Liver (tissue), 9 donors: ENCODE measurements around the gene SKAP1. TPM values are rescaled to one million over a fixed set of nuclear protein-coding genes. Genes with fewer than 3 reads are reported as not detected.

ENCODE experiments used
- DNase-seq: peaks from one replicate; pipeline ENCODE4 v3.0.0-alpha.2; 2017; ENCODE audit warnings: low spot score
- H3K27ac ChIP-seq, 2 donors: one replicate each; pipeline ENCODE4 v1.7.0; 2013; ENCODE audit warnings: inconsistent platforms in 2 of 2, low read length in 2 of 2, control low read depth in 1 of 2, low read depth in 1 of 2, mild to moderate bottlenecking in 1 of 2
- H3K27me3 ChIP-seq, 4 donors: one replicate each; pipeline versions ENCODE4 v1.6.1 to v1.7.0; 2013; ENCODE audit warnings: low read length in 3 of 4, inconsistent platforms in 1 of 4, mild to moderate bottlenecking in 1 of 4, moderate library complexity in 1 of 4; ENCODE audit not compliant: control insufficient read depth in 4 of 4, insufficient read depth in 4 of 4
- H3K36me3 ChIP-seq, 4 donors: one replicate each; pipeline versions ENCODE4 v1.6.1 to v1.7.0; 2013; ENCODE audit warnings: low read length in 3 of 4, mild to moderate bottlenecking in 3 of 4, low read depth in 1 of 4, moderate library complexity in 1 of 4; ENCODE audit not compliant: control insufficient read depth in 4 of 4, insufficient read depth in 3 of 4
- H3K4me1 ChIP-seq, 4 donors: one replicate each; pipeline versions ENCODE4 v1.6.1 to v1.7.0; 2013; ENCODE audit warnings: low read length in 3 of 4, mild to moderate bottlenecking in 3 of 4, moderate library complexity in 1 of 4; ENCODE audit not compliant: control insufficient read depth in 4 of 4, insufficient read depth in 4 of 4
- H3K4me3 ChIP-seq, 3 donors: one replicate each; pipeline versions ENCODE4 v1.6.1 to v1.7.0; 2013; ENCODE audit warnings: low read length in 3 of 3, control low read depth in 1 of 3, low read depth in 1 of 3, mild to moderate bottlenecking in 1 of 3
- H3K9ac ChIP-seq, 2 donors: one replicate each; pipeline ENCODE4 v1.7.0; 2013; ENCODE audit warnings: low read length in 2 of 2, mild to moderate bottlenecking in 2 of 2, moderate library complexity in 2 of 2, control low read depth in 1 of 2, low read depth in 1 of 2
- H3K9me3 ChIP-seq, 4 donors: one replicate each; pipeline versions ENCODE4 v1.6.1 to v1.7.0; 2013; ENCODE audit warnings: low read length in 3 of 4; ENCODE audit not compliant: control insufficient read depth in 4 of 4
- CTCF ChIP-seq: fragments of 150-350 bp; IDR thresholded peaks from 2 replicates; pipeline ENCODE4 v1.5.1; 2017; ENCODE audit warnings: improper control_type of control experiment, low read depth, low read length; ENCODE audit not compliant: missing input control
- EGR1 ChIP-seq, 2 donors: IDR thresholded peaks; 2 replicates each; pipeline ENCODE4 v1.6.1; 2016 to 2018; ENCODE audit warnings: antibody characterized with exemption in 2 of 2, low read depth in 2 of 2
- FOXA1 ChIP-seq: IDR thresholded peaks from 2 replicates; pipeline ENCODE4 v1.6.1; 2016; ENCODE audit warnings: antibody characterized with exemption
- FOXA2 ChIP-seq: IDR thresholded peaks from 2 replicates; pipeline ENCODE4 v1.6.1; 2016; ENCODE audit warnings: antibody characterized with exemption
- GABPA ChIP-seq, 2 donors: IDR thresholded peaks in 1 of 2; conservative IDR thresholded peaks in 1 of 2; 2 replicates each; pipeline ENCODE4 v1.6.1; 2016; ENCODE audit warnings: antibody characterized with exemption in 2 of 2, mild to moderate bottlenecking in 1 of 2, moderate library complexity in 1 of 2
- HNF4G ChIP-seq: IDR thresholded peaks from 2 replicates; pipeline ENCODE4 v1.6.1; 2016; ENCODE audit warnings: antibody characterized with exemption
- NR2F2 ChIP-seq: IDR thresholded peaks from 2 replicates; pipeline ENCODE4 v1.6.1; 2016; ENCODE audit warnings: antibody characterized with exemption
- RAD21 ChIP-seq, 2 donors: IDR thresholded peaks; 2 replicates each; pipeline ENCODE4 v1.6.1; 2016; ENCODE audit warnings: antibody characterized with exemption in 2 of 2, mild to moderate bottlenecking in 2 of 2
- SP1 ChIP-seq: IDR thresholded peaks from 2 replicates; pipeline ENCODE4 v1.6.1; 2018; ENCODE audit warnings: antibody characterized with exemption, mild to moderate bottlenecking
- YY1 ChIP-seq: IDR thresholded peaks from 2 replicates; pipeline ENCODE4 v1.6.1; 2016; ENCODE audit warnings: antibody characterized with exemption, mild to moderate bottlenecking
- WGBS: extraction: QIAGEN DNeasy Blood & Tissue Kit; methylation state at CpG from one replicate; pipeline ENCODE4 v1.1.7; 2013; 5-methylcytosine and 5-hydroxymethylcytosine counted together
- polyA plus RNA-seq, 2 donors: library from polyadenylated mRNA; stranded (reverse) in 1 of 2; unstranded in 1 of 2; fragments of 200-250 nt in 1 of 2; fragments of >200 nt in 1 of 2; fragmentation: Nextera tagmentation in 1 of 2; extraction: Ambion mirVana in 1 of 2; gene quantifications; one replicate each; pipeline versions ENCODE4 v1.2.1 to v1.2.3, GENCODE V29; 2013 to 2015
- total RNA-seq, 2 donors: library from RNA; depleted of rRNA; stranded (reverse); fragments of >200 nt; gene quantifications; one replicate each; pipeline ENCODE4 v1.2.3, GENCODE V29; 2014
- TF ChIP-seq, protein P1 (sequence below): IDR thresholded peaks from 2 replicates; pipeline ENCODE4 v1.6.1; 2016; ENCODE audit warnings: antibody characterized with exemption
- TF ChIP-seq, protein P2 (sequence below): IDR thresholded peaks from 2 replicates; pipeline ENCODE4 v1.6.1; 2016; ENCODE audit warnings: antibody characterized with exemption
- donor health status: healthy.
- donor health status: healthy.
- donor health status: healthy.
- donor health status: healthy.
- donor health status: healthy.

The SKAP1 gene
- total and polyA plus RNA-seq, 4 donors, result 2.5 to 20.8 (median 11.3) TPM

DNA sequence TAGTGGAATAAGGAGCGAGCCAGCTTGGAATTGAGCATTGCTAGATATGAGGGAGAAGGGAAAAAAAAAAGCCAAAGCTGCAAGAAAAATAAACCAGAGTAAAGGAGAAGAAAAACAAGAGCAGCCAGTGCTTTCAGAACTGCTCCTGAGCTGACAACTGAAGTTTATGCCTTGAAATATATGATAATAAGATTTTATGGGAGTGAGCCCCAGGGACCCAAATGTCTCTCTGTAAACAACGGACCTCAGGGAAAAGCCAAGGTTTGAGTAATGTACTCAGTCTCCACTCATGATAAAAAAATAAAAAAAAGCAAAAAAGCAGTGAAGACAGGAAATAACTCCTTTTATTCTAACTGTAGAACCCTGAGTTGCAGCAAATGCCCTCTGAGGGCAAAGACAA lies 189.9 kb downstream of the SKAP1 start:
- H3K36me3 ChIP-seq, result no peaks in the 10 kb centered on the region
- H3K27ac ChIP-seq, result no peak overlapping the region
- no peak for DNase-seq
- no peaks in the 10 kb centered on the region for H3K9me3 ChIP-seq
- no peak overlapping the region for H3K4me3 ChIP-seq
- TF ChIP-seq RAD21 (IDR thresholded peaks at IDR 0.05) (no peak), CTCF (no peak), FOXA1 (no peak), HNF4G (no peak), YY1 (no peak), SP1 (no peak), NR2F2 (no peak)
- TF ChIP-seq, protein P1, sequence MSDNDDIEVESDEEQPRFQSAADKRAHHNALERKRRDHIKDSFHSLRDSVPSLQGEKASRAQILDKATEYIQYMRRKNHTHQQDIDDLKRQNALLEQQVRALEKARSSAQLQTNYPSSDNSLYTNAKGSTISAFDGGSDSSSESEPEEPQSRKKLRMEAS, result no peak
- no peaks in the 10 kb centered on the region for H3K4me1 ChIP-seq
- WGBS, result 74% methylated on average over 2 of the region's 2 CpGs
- H3K27me3 ChIP-seq, result no peaks in the 10 kb centered on the region
- H3K9ac ChIP-seq, result no peak overlapping the region

GRCh38 chr17:48239603-48239995 lies 190.4 kb downstream of the SKAP1 start:
- no peak overlapping the region for H3K4me3 ChIP-seq
- H3K9me3 ChIP-seq, result no peaks in the 10 kb centered on the region
- no peaks in the 10 kb centered on the region for H3K4me1 ChIP-seq
- DNase-seq, result no peak
- H3K36me3 ChIP-seq, result no peaks in the 10 kb centered on the region
- no peak overlapping the region for H3K27ac ChIP-seq
- 73% methylated on average over 1 of the region's 1 CpG for WGBS
- H3K9ac ChIP-seq, result no peak overlapping the region
- no peaks in the 10 kb centered on the region for H3K27me3 ChIP-seq
- TF ChIP-seq HNF4G (no peak), EGR1 (IDR thresholded peaks at IDR 0.05; ENCODE audit: low read depth in 2 of 2) (no peak), FOXA2 (no peak), CTCF (no peak), FOXA1 (no peak), GABPA (IDR thresholded peaks at IDR 0.05 in 1 of 2, conservative IDR thresholded peaks at IDR 0.05 in 1 of 2) (no peak), YY1 (no peak), RAD21 (IDR thresholded peaks at IDR 0.05) (no peak)
- TF ChIP-seq, protein P2, sequence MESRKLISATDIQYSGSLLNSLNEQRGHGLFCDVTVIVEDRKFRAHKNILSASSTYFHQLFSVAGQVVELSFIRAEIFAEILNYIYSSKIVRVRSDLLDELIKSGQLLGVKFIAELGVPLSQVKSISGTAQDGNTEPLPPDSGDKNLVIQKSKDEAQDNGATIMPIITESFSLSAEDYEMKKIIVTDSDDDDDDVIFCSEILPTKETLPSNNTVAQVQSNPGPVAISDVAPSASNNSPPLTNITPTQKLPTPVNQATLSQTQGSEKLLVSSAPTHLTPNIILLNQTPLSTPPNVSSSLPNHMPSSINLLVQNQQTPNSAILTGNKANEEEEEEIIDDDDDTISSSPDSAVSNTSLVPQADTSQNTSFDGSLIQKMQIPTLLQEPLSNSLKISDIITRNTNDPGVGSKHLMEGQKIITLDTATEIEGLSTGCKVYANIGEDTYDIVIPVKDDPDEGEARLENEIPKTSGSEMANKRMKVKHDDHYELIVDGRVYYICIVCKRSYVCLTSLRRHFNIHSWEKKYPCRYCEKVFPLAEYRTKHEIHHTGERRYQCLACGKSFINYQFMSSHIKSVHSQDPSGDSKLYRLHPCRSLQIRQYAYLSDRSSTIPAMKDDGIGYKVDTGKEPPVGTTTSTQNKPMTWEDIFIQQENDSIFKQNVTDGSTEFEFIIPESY, result no peak
